Measurements from ENCODE around the gene DCLK2. TPM values are rescaled to one million over a fixed set of nuclear protein-coding genes. Genes with fewer than 3 reads are reported as not detected.
A peak's percentile ranks its signal among the peaks of the same experiment; 100 is the strongest.

The DCLK2 gene
- not detected in 2 replicates for total RNA-seq (2016; rRNA removed; fragmentation: Illumina TruSeq; extraction: Trizol)
- total RNA-seq (2016; cell fraction: cytosol; rRNA removed; fragmentation: Illumina TruSeq; extraction: Trizol; ENCODE audit: low read depth), result not detected in 2 replicates
- total RNA-seq (2016; cell fraction: insoluble cytoplasmic fraction; rRNA removed; fragmentation: Illumina TruSeq; extraction: Trizol), result not detected in 2 replicates
- not detected in 2 replicates for total RNA-seq (2016; cell fraction: membrane; rRNA removed; fragmentation: Illumina TruSeq; extraction: Trizol)
- not detected in 2 replicates for total RNA-seq (2016; cell fraction: nucleus; rRNA removed; fragmentation: Illumina TruSeq; extraction: Trizol)
- not detected in 2 replicates for polyA plus RNA-seq (2011; rRNA removed)
- polyA plus RNA-seq (2011; cell fraction: cytosol; rRNA removed), result not detected in 2 replicates
- polyA plus RNA-seq (2011; cell fraction: nucleus; rRNA removed), result not detected in 2 replicates
- not detected in 2 replicates for polyA plus RNA-seq (2012)
- 0.02 TPM in 1 of 2 replicates, not detected in the other for polyA plus RNA-seq (2016; cell fraction: cytosol; fragmentation: Illumina TruSeq; extraction: Trizol; ENCODE audit: low read depth)
- not detected in 2 replicates for polyA plus RNA-seq (2016; cell fraction: insoluble cytoplasmic fraction; fragmentation: Illumina TruSeq; extraction: Trizol; ENCODE audit: low read depth)
- not detected in 2 replicates for polyA plus RNA-seq (2016; cell fraction: membrane; fragmentation: Illumina TruSeq; extraction: Trizol; ENCODE audit: low read depth)
- polyA plus RNA-seq (2016; cell fraction: nucleus; fragmentation: Illumina TruSeq; extraction: Trizol; ENCODE audit: insufficient read depth, low read depth), result not detected in 2 replicates
- 4.1 TPM in 1 of 2 replicates, not detected in the other for polyA minus RNA-seq (2011; rRNA and poly(A)+ RNA removed; ENCODE audit: low replicate concordance)
- not detected in 2 replicates for polyA minus RNA-seq (2011; cell fraction: cytosol; rRNA and poly(A)+ RNA removed)
- not detected in 2 replicates for polyA minus RNA-seq (2011; cell fraction: nucleus; rRNA and poly(A)+ RNA removed)
- Bru-seq, nascent RNA, result percentile 5 among the genes with signal in this experiment
- percentile 8 among the genes with signal in this experiment for BruChase-seq, experiment 1, labeled RNA remaining after a 6-hour chase
- percentile 9 among the genes with signal in this experiment for BruChase-seq, experiment 2, labeled RNA remaining after a 2-hour chase
- long read RNA-seq, experiment 1, result 0 reads
- long read RNA-seq, experiment 2, result 0 reads

GRCh38 chr4:150078041-150078578, at the start of gene DCLK2:
DCLK2 (plus strand) TSS chr4:150078445; CDS start chr4:150079028, 583 bp downstream.
- 80% methylated on average over 4 of the region's 68 CpGs for WGBS (ENCODE audit: low lambda C conversion rate)
- Histone ChIP-seq H3K4me3 (replicated peaks in 1 of 3; ENCODE audit: insufficient read depth in 1 of 3, low read depth in 2 of 3, low read length in 3 of 3) (peak within 1 kb of the TSS in 1 of 3 experiments; percentile 33; a peak in 3 of 6 replicates), H3K4me1 (ENCODE audit: insufficient read depth, low read length) (peaks cover 11% of the 10 kb centered on the region), H3K9me3 (ENCODE audit: low read length) (no peaks in the 10 kb centered on the region), H3K36me3 (replicated peaks in 1 of 2; ENCODE audit: control insufficient read depth in 1 of 2, insufficient read depth in 2 of 2, low read length in 2 of 2) (no peaks in the 10 kb centered on the region), H2AFZ (ENCODE audit: low read length) (no peak within 1 kb of the TSS), H3K79me2 (ENCODE audit: insufficient read depth, low read length) (no peaks in the 10 kb centered on the region), H3K9ac (ENCODE audit: insufficient read depth, low read depth, low read length) (no peak within 1 kb of the TSS), H3K4me2 (ENCODE audit: low read depth, low read length) (peak within 1 kb of the TSS; percentile 27), H3K27me3 (ENCODE audit: control insufficient read depth in 1 of 2, insufficient read depth in 2 of 2, low read length in 2 of 2) (peaks cover 1 to 5% of the 10 kb centered on the region in 2 experiments; a peak in 1 of 5 replicates), H3K27ac (ENCODE audit: extremely low read length, insufficient read depth, low read length) (no peak within 1 kb of the TSS), H4K20me1 (ENCODE audit: insufficient read depth, low read length) (no peaks in the 10 kb centered on the region)
- in situ Hi-C loops (cut with HindIII; ENCODE audit: extremely low pct_ligation_motif_present, low pct_unique_long_range_greater_than_20kb), result no loop called here
- POLR2A ChIA-PET, result no interaction called here
- no TSS peak for BruUV-seq (replicated peaks)
- FAIRE-seq (no peak), DNase-seq (ENCODE audit: low spot score) (no peak), ATAC-seq (peak; percentile 69)
- intact Hi-C loops (cut with micrococcal nuclease; ENCODE audit: unreplicated experiment), result no loop called here
- TF ChIP-seq ZNF562 (CRISPR knock-in tag; IDR thresholded peaks at IDR 0.05; ENCODE audit: borderline replicate concordance) (no peak), HDAC6 (IDR thresholded peaks at IDR 0.05; ENCODE audit: low read depth, low read length) (no peak), RFX3 (CRISPR knock-in tag; IDR thresholded peaks at IDR 0.05) (no peak), CC2D1A (CRISPR knock-in tag; IDR thresholded peaks at IDR 0.05) (no peak), MAFG (CRISPR knock-in tag; IDR thresholded peaks at IDR 0.05) (no peak), HNF4G (IDR thresholded peaks at IDR 0.05; ENCODE audit: borderline replicate concordance, low read depth, low read length) (no peak), HNF4G (CRISPR knock-in tag; IDR thresholded peaks at IDR 0.05; ENCODE audit: borderline replicate concordance, low read depth) (no peak), ZNF33A (CRISPR knock-in tag; IDR thresholded peaks at IDR 0.05; ENCODE audit: borderline replicate concordance) (no peak), ZFYVE20 (CRISPR knock-in tag; IDR thresholded peaks at IDR 0.05; ENCODE audit: borderline replicate concordance, low read depth) (no peak), ZMYM4 (CRISPR knock-in tag; IDR thresholded peaks at IDR 0.05) (no peak), ZNF383 (CRISPR knock-in tag; IDR thresholded peaks at IDR 0.05; ENCODE audit: borderline replicate concordance) (no peak), GZF1 (CRISPR knock-in tag; IDR thresholded peaks at IDR 0.05) (no peak), ZBTB38 (CRISPR knock-in tag; IDR thresholded peaks at IDR 0.05) (no peak), ZSCAN9 (CRISPR knock-in tag; IDR thresholded peaks at IDR 0.05; ENCODE audit: borderline replicate concordance) (no peak), CEBPB (IDR thresholded peaks at IDR 0.05; ENCODE audit: borderline replicate concordance, low read depth, low read length) (no peak), MXD3 (CRISPR knock-in tag; IDR thresholded peaks at IDR 0.05) (no peak)
- CTCF ChIA-PET (ENCODE audit: low intra/inter-chr PET ratio, low total read pairs), result no interaction called here
